Left lung (tissue), 10 donors: Measurements from ENCODE around the gene CPEB3. TPM values are rescaled to one million over a fixed set of nuclear protein-coding genes. Genes with fewer than 3 reads are reported as not detected.

Experiments used
- ATAC-seq: fragments of 200-7000 bp; cut with Tn5 transposase; one replicate; pipeline ENCODE4 v1.9.1; 2020; ENCODE audit warnings: moderate library complexity
- DNase-seq, 4 donors: peaks; one replicate each; pipeline ENCODE4 v3.0.0-alpha.2; 2013 to 2020
- H3K27ac ChIP-seq, 2 donors: fragments of 200-600 bp; sonication (generic) in 1 of 2; one replicate each; pipeline versions ENCODE4 v1.5.0 to v1.8.0; 2020 to 2021
- H3K27me3 ChIP-seq, 2 donors: fragments of 200-600 bp; sonication (generic) in 1 of 2; one replicate each; pipeline versions ENCODE4 v1.5.0 to v1.8.0; 2020 to 2021
- H3K36me3 ChIP-seq, 2 donors: fragments of 200-600 bp; sonication (generic) in 1 of 2; one replicate each; pipeline versions ENCODE4 v1.5.0 to v1.8.0; 2020 to 2021
- H3K4me1 ChIP-seq, 2 donors: fragments of 200-600 bp; one replicate each; pipeline ENCODE4 v1.8.0; 2021
- H3K4me3 ChIP-seq, 2 donors: fragments of 200-600 bp; sonication (generic) in 1 of 2; one replicate each; pipeline versions ENCODE4 v1.5.0 to v1.8.0; 2020 to 2021; ENCODE audit warnings: mild to moderate bottlenecking in 1 of 2
- H3K9me3 ChIP-seq, 2 donors: fragments of 200-600 bp; sonication (generic) in 1 of 2; one replicate each; pipeline versions ENCODE4 v1.5.0 to v1.8.0; 2020 to 2021
- CTCF ChIP-seq, 2 donors: fragments of 200-600 bp; sonication (generic) in 1 of 2; IDR thresholded peaks; one replicate each; pipeline versions ENCODE4 v1.5.0 to v1.8.0; 2021; ENCODE audit warnings: antibody characterized with exemption in 2 of 2
- intact Hi-C, 2 donors: fragments of 100-400 bp; cut with DNase I; formaldehyde crosslinking; loops; one replicate each; pipeline versions ENCODE4 v1.11.2 to v1.14.2; 2022
- polyA plus RNA-seq, 6 donors: library from polyadenylated mRNA; unstranded; fragments of 120-200 nt; gene quantifications; one replicate each; pipeline ENCODE4 v1.2.1, GENCODE V29; 2013; ENCODE audit not compliant: insufficient read length in 6 of 6
- total RNA-seq, 2 donors: library from RNA; stranded (reverse); fragmentation: NEBNext Ultra II Directional; extraction: Animal tissue kit (Norgen Biotek cat#: 25700); gene quantifications; one replicate each; pipeline ENCODE4 v1.2.1, GENCODE V29; 2021
- donor health status: DM: no; HTN: yes; CAD: no.
- donor health status: DM: no; HTN: no; CAD: no.

The CPEB3 gene
- total and polyA plus RNA-seq, 8 donors = 2.9 to 4.3 (median 3.5) TPM

GRCh38 chr10:92113911-92114600 is 176.8 kb downstream of the CPEB3 start:
- Histone ChIP-seq H3K27me3 (no peaks in the 10 kb centered on the region), H3K9me3 (no peaks in the 10 kb centered on the region), H3K36me3 (no peaks in the 10 kb centered on the region), H3K27ac (no peak overlapping the region), H3K4me3 (no peak overlapping the region), H3K4me1 (peaks cover 0 to 11% of the 10 kb centered on the region in 2 donors)
- ATAC-seq = no peak
- intact Hi-C loops = no loop called here
- no peak for DNase-seq
- TF ChIP-seq CTCF (IDR thresholded peaks at IDR 0.05) = no peak

- H3K4me3 ChIP-seq = no peak overlapping the region
- H3K4me1 ChIP-seq = peaks cover 0 to 13% of the 10 kb centered on the region in 2 donors
- H3K27ac ChIP-seq = no peak overlapping the region
- DNase-seq (no peak), ATAC-seq (no peak)
- no peaks in the 10 kb centered on the region for H3K9me3 ChIP-seq
- TF ChIP-seq CTCF (IDR thresholded peaks at IDR 0.05) = no peak
- no peaks in the 10 kb centered on the region for H3K27me3 ChIP-seq
- intact Hi-C loops = no loop called here
- H3K36me3 ChIP-seq = no peaks in the 10 kb centered on the region
Measured at GRCh38 chr10:92112462-92112861, 178.4 kb downstream of the CPEB3 start.

GRCh38 chr10:92111336-92111939 is 179.4 kb downstream of the CPEB3 start:
- H3K4me3 ChIP-seq = no peak overlapping the region
- H3K27me3 ChIP-seq = no peaks in the 10 kb centered on the region
- intact Hi-C loops = no loop called here
- no peaks in the 10 kb centered on the region for H3K36me3 ChIP-seq
- H3K9me3 ChIP-seq = no peaks in the 10 kb centered on the region
- ATAC-seq = no peak
- H3K27ac ChIP-seq = no peak overlapping the region
- H3K4me1 ChIP-seq = peaks cover 0 to 16% of the 10 kb centered on the region in 2 donors
- TF ChIP-seq CTCF (IDR thresholded peaks at IDR 0.05) = no peak
- no peak for DNase-seq

- Histone ChIP-seq H3K9me3 (no peaks in the 10 kb centered on the region), H3K4me3 (no peak overlapping the region), H3K4me1 (peaks cover 0 to 16% of the 10 kb centered on the region in 2 donors), H3K27me3 (no peaks in the 10 kb centered on the region), H3K36me3 (no peaks in the 10 kb centered on the region), H3K27ac (no peak overlapping the region)
- intact Hi-C loops = no loop called here
- DNase-seq (no peak), ATAC-seq (no peak)
- no peak for TF ChIP-seq CTCF (IDR thresholded peaks at IDR 0.05)
Measured at GRCh38 chr10:92110039-92110794, 180.7 kb downstream of the CPEB3 start.

- no peak overlapping the region for H3K27ac ChIP-seq
- H3K4me1 ChIP-seq = peaks cover under 1 to 9% of the 10 kb centered on the region in 2 donors
- TF ChIP-seq CTCF (IDR thresholded peaks at IDR 0.05) = no peak
- DNase-seq = no peak
- intact Hi-C loops = loop anchor here in 1 of 2 donors (10.0 kb wide), 1 partner anchor 186 kb away; the partner anchor contains the start of genes CPEB3 and MARCHF5
- no peaks in the 10 kb centered on the region for H3K27me3 ChIP-seq
- no peak for ATAC-seq
- H3K9me3 ChIP-seq = no peaks in the 10 kb centered on the region
- no peak overlapping the region for H3K4me3 ChIP-seq
- H3K36me3 ChIP-seq = no peaks in the 10 kb centered on the region
Measured at GRCh38 chr10:92108747-92109146, 182.1 kb downstream of the CPEB3 start.
